T-helper 9 cell (primary cell): ENCODE results near the gene D2HGDH.
"Not testable (repeated sequence)": the region's sequence is repeated elsewhere in the genome, so short reads cannot be mapped to it uniquely, and the experiment has no call there.

ENCODE experiments used
- DNase-seq: peaks from one replicate; pipeline ENCODE4 v3.0.0-alpha.2; 2020

D2HGDH gene

DNA sequence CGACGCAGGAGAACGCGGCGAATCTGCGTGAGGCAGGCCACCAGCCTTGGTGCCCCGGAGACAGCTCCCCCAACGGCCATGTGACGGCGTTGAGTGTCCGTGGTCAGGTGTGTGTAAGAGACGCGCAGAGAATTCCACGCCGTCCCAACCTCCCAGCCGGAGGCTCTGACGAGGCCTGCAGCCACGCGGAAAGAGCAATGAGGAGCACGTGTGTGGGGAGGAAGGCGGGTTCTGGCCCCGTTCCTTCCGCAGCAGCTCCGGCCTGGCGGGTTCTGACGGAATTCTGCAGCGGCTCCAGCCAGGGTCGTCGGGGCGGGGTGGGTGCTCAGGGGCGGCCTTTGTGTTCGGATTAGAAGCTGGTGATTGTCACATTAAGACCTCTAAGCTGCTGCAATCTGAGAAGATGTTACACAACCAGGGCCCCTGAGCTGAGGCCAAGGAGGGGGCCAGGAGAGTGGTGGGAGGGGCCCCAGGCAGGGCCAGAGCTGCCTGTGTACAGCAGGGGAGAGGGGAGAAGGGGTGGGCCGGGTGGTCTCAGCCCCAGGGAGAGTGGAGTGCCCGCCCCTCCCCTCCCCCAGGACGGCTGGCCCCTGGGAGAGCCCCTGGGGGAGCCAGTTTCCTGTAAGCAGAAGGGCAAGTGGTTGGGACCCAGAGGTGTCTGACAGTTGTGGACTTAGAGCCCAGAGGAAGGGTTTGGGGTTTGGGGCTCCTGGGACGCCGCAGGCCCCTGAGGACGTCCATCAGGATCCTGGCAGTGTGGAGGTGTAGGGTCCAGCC lies 37.0 kb downstream of the D2HGDH start:
- no peak for DNase-seq

DNA sequence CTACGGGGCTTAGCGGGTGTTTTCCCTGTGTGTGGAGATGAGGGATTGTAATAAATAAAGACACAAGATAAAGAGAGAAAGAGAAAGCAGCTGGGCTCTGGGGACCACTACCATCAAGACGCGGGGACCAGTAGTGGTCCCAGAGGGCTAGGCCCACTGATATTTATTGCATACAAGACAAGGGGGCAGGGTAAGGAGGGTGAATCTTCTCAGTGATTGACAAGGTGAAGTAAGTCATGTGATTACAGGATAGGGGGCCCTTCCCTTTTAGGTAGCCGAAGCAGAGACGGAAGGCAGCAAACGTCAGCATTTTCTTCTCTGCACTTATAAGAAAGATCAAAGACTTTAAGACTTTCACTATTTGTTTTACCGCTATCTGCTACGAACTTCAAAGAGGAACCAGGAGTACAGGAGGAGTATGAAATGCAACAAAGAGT lies 37.7 kb downstream of the D2HGDH start:
- no peak for DNase-seq

DNA sequence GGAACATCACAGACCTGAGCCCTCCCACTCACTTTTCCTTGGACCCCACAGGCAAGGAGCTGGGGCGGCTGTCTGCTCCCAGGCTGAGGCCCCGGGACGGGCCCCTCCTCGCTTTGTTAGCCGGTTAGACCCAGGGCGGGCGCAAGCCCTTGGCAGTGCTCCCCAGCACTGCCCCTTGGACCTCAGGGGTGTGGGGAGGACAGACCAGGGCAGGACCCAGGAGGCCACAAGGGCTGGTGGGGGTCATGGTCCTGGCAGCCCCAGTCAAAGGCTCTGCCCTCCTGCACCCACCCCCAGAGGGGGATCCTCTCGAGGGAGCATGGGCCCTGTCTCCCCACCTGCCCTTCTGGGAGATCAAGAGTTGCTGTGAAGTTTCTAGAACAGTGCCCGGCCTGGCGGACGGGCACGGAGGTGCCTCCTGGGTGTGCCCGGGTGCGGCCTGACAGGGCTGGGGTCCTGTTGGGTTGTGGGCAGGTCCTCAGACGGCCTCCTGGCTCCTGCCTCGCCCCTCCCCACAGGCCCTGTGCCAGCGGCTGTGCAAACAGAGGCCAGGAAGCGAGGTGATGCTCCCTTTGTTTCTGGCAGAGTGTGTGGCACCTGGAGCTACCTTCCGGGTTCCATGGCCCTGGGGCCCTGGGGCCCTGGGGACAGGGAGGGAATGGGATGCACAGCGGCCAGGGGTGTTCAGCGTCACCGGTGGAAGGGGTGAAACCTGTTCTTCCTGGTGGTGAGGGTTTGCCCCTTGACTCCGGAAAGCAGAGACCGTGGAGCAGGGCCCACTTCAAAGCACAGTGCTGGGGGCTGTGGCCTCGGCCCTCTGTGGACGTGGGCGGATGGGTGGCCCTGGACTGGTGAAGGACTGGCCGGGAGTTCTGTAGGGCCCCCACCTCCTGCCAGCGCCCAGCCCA lies 39.3 kb downstream of the D2HGDH start:
- DNase-seq = no peak

DNA sequence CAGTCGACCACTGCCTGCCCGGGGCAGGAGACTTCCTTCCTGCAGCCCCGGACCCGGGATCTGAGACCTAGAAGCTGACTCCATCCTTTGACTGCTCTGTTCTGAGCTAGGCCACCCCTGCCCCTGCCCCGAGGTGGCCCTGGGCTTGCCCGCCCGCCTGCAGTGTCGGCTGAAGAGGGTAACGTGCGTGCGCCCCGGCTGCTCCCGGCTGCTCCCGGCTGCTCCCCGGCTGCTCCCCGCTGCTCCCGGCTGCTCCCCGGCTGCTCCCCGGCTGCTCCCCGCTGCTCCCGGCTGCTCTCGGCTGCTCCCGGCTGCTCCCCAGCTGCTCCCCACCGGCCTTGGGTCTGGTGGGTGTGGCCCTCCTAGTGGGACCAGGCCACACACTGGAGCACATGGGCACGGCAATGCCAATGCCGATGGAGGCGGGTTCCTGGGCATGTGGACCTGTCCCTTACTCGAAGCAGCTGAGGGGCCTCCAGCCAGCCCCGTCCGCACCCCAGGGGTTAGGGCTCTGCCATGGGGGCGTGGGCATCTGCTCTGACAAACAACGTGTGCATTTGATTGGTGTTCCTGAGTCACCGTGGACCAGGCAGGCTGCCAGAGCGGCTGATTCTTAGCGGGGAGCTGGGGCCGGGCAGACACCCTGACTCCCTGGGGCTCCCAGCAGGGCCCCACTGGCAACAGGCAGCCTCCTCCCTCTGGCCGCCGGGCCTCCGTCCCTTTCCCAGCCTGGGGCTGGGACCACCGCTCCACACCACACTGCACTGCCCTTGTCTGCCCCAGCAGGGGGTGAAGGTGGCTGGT lies 40.2 kb downstream of the D2HGDH start:
- DNase-seq = no peak

DNA sequence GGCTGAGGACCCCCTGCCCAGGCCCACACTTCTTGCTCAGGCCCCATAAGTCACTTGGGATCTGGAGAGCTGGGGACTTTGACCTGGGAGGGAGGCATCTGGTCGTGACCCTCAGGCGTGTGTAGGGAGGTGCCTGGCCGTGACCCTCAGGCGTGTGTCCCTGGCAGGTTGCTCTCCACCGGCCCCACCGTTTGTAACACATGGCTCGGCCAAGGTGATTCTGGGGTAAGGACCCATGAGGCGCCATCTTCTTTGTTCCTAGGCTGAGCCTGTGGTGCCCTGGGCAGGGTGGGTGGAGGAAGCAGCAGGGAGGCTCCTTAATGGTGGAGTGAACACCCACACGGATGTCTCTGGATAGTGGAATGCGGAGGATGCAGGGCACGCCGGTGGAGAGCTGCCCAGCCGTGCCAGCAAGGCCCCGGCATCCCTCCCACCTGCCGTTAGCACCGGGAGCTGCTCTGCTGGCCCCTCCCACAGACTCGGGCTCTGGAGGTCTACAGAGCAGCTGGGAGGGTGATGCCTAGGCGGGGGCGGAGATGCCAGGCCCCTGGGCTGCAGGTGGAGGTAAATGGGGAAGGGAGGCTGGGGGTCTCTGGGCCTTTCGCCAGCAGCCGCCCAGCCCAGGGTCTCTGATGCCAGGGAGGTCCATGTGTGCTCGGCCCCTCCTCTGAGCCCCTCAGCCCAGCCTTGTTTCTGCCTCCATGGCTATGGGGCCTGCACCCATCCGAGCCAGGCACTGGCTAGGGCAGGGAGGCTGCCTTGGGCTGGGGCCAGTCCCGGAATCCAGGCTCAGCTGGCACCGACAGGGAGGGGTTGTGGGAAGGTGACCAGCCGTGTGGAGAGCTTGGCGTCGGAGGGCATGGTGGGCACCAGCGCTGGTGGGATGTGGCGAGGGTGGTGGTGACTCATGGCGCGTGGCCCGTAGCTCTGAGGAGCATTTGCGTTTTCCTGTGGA lies 41.1 kb downstream of the D2HGDH start:
- DNase-seq = no peak

DNA sequence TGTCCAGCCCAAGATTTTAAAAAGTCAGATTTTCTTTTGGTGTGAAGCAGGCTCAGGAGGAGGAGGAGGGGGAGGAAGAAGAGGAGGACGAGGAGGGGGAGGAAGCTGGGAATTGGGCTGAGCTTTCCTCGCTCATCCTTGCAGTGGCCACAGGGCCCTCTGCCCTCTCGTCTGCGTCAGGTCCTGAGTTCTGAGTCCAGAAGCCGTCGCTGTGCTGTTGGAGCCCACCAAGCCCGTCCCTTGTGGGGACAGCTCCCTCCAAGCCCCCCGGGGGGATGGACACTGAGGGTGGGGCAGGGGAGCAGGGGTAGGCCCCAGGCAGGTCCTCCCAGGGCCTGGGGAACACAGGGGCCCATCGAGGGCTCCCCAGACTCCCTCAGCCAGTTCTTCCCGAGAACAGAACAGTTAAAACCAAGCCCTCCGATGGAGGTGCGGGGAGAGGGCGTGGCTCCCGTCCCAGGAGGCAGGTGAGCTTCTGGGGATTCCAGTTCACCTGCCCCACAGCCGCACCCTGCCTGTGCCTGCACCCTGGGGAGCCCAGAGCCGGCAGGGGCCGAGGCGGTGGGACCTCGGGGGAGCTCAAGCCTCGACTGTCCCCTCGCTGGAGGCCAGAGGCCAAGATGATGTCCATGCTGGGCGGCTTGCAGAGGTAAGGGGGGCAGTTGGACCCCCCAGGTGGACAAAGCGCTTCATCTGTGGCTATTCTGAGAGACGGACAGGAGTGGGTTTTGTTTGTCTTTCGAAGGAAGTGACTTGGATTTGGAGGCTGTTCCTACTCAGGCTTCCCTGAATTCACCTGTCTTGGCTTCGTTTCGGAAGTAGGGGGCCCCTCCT lies 42.1 kb downstream of the D2HGDH start, which contains the start of gene GAL3ST2:
TSS of gene GAL3ST2 (plus strand) at position 487 of the 834 bp plus-strand sequence. CDS start at position 621, 134 bp downstream.
- no peak for DNase-seq

DNA sequence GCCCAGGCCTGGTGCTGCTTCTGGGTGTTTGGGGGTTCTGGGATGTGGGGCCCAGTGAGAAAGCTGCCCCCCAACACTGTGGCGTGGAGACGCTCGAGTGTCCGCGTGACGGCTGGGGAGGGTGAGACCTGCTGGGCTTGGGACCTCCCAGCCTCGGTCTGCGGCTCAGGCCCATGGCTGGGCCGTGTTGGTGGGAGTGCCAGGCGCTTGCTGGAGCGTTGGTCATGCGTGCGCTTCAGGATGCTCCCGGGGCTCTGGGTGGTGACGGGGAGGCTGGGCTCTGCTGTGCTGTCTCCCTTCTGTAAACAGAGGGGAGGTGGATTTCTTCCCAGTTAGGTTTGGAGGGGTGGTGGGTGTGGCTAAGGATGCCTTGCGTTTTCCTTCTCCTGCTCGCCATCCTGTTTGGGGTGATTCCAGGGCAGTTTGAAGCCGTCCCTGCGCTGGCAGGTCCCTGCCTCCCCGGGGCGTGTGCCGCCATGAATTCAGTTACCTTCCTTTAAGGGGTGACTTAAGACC lies 42.8 kb downstream of the D2HGDH start:
- no peak for DNase-seq

DNA sequence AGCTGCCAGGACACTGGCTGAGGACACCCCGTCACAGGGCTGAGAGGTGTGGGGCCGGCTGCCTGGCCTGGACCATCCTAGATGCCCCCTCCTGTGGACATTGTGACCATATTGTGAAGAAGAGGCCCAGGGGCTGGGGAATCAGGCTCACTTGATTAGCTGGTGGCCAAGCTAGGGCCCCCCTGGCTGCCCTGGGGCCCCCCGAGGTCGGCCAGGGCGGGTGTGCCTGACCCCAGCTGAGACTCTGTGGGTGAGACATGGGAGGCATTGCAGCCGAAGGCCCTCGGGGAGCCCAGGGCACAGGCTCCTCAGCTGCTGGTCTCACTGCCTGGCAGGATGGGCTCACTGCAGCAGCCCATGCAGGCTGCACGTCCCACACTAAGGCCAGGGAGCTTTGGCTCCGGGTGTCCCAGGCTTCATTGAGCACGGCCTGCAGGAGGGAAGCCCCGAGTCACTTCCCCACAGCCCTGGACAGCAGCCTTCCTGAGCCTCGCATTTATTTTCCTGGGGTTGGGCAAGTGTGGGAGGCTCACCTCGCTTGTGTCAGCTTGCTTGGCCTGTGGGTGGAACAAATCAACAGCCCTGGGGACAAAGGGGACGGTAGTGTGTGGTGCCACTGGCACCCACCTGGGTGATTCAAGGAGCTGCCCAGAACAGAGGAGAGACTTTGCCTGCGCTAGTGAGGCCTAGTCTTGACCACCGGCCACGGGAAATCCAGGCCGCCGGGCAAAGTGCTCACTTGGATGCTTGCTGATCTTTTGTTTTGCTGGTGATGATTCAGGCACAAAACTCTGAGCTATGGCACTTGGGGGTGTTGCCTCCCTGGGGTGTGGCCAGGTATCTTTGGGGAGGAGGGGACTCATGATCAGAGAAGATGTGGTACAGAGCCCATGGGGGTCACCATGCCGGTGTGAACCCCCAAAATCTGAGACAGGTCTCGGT lies 43.5 kb downstream of the D2HGDH start:
- DNase-seq = no peak

DNA sequence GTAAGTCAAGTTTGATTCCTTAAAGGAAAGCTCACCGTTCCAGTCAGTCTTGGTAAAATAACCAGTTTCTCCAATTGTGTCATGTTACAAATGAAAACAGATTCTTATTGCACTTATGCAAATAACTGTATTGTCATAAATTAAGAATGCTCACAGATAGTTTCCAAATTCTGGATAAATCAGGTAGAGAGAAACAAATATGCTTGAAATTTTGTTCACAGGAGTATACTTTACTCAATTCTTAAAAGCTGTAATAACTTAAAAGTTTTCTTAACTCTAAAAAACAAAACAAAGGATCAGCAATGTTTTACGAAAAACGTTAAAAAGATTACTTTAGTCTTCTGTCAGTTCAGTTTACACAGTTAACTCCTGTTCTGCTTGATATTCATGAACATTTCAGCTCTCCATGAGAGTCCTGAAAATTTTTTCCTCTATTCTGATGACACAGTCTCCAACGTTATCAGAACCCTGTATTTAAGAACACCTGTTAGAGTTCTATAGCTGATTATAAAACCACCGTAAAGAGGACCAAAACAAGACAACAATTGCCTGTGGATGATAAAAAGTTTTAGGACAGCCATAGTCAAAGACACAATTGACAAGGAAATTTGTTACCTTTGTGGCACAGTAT lies 46.6 kb downstream of the D2HGDH start:
- no peak for DNase-seq

DNA sequence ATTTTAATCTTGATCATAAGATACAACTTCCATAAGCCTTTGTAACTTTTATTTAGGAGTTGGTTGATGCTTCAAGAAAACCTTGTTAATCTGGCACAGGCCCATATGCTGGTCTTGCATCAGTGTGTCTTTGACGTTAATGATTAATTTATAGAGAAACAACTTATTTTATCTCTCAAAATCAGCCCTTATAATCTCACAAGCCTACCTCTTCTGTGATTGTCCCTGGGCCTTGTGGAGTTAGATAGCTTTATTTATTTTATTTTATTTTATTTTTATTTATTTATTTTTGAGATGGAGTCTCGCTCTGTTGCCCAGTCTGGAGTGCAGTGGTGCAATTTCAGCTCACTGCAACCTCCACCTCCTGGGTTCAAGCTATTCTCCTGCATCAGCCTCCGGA lies 47.6 kb downstream of the D2HGDH start:
- not testable (repeated sequence) for DNase-seq

DNA sequence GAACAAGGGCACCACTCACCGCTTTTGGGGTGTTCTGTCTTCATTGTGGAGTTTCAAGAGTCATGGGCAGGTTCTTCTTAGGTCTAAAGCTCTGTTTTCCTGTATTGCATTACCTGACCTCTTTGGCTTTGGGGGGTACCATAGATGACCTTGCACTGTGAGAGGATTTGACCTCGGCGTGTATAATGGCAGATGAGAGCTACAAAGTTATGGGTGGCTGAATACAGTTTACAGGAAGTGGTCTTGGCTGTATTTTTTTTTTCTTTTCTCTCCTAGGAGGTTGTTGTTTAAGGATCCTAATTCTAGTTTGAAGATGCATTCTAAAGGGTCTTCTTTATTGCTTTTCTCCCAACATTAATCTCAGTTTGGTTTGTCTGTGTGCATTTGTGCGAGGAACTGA lies 53.7 kb downstream of the D2HGDH start:
- DNase-seq = no peak

DNA sequence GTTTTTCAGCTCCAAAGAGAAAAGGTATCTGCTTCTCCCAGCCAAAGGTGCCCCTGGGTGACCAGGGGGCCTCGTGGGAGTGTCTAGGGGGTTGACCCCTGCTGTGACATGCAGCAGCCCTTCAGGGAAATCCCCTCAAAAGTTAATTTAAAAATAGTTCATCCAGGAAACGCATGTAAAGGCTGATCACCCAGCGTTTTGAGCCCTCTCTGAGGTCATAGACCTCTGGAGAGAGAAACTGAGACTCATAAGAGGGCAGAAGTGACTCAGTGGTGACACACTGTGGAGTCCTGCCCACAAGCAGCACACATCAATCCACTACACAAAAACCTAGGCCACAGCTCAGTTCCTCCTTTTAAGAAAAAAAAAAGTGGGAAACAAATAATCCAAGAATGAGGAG lies 54.1 kb downstream of the D2HGDH start:
- no peak for DNase-seq

DNA sequence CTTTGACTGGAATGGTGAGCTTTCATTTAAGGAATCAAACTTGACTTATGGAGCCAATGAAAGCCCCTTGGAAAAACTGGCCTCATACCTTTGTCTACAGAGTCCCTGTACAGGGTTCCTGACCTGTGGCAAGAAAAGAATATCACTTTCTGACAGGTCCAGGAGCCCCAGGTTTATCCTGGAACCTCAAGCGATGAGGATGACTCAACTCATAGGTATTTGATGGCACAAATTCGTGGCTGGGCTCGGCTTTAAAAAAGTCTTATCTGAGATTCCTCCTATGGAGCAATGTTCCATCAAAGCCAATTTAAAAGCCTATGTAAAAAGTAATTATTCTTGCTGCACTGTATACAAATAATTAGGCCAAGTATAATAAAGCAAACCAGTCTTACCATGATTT lies 57.0 kb downstream of the D2HGDH start:
- not testable (repeated sequence) for DNase-seq

DNA sequence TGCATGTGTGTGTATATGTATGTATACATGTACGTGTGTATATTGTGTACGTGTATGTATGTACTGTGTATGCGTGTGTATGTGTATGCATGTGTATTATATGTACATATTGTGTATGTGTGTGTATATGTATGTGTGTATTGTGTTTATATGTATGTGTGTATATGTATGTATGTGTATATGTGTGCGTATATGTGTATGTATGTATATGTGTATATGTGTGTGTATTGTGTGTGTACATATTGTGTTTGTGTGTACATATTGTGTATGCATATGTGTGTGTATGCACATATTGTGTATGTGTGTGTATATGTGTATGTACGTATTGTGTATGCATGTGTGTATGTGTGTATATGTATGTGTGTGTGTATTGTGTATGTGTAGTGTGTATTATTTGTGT lies 59.0 kb downstream of the D2HGDH start:
- DNase-seq = no peak

DNA sequence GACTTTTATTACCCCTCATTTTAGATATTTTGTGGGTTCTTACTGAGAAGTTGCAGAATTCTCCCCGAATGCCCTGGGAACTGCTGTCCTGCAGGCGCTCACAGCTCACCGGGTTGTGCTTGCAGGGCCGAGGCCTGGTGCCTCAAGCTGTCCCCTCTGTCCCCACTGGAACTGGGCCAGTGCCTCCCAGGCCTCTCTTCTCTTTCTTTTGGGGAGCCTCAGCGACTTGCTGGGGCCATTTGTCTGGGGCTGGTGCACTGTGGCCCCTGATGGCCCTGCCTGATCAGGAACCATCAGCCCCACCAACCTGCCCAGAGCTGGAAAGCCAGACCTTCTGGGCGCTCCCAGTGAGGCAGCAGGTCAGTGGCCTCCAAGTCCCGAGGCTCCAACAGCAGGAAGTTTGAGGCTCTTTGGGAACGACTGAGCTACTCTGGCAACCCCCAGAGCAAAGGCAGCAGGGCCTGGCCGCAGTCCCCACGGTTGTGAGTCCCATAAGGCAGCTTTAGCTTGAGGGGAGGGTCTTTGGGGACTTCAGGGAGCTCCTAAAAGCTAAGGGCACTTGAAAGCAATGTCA lies 59.9 kb downstream of the D2HGDH start:
- no peak for DNase-seq

DNA sequence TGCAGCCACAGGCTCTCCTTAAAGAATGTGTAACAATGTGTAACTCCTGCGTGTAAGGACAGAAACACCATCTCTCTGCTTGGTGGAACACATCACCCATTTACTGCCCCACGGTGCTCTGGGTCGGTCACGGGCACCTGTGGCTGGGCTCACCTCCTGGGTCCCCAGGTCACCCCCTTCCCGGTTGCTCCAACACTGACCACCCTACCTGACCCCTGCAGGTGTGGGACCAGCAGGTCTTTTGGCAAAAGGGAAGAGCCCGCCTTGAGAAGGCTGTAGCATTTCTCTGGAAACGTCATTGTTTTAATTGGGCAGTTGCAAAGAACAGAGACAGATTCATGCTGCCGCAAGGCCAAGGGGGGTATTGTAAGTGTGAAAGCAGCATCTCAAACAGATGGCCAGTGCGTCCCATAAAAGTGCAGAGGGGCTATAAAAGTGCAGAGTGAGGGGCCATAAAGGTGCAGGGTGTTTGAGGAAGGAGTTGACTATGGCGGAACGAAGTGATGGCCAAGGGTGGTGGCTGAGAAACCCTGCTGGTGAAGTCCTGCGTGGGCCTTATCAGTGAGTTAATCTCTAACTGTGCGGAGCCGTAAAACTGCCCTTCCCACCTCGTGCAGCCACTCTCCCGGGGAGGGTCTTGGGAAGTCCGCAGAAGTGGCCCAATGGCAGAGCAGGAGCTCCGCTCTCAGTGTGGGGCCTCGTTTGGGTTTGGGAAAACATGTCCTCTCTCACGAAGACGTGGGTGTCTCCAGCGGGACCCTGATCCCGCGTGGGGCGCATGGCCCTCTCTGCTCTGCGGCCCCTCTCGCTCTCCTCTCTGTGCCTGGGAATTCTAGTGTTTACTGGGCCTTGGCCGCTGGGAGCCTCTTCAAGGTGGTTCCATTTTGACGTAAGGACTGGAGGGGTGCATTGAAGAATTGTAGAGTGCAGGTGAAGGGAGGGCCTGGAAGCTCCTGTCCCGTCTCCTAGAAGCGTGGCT lies 60.9 kb downstream of the D2HGDH start:
- no peak for DNase-seq

DNA sequence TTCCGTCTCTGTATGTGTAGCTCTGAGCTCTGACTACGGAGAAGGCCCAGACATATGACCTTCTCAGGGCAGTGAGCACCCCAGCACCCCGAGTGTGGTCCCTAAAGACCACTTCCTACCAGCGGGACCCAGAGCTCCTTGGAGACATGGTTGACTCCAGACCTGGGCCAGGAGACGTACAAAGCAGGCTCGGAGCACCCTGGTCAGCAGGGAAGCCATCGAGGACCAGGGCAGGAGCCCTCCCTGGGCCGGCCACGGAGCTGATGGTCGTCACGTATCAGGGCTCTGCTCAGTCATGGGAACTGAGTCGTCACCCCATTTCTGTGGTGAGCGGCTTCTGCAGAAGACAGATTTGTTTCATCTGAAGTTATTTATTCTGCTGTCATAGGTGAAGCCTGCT lies 61.8 kb downstream of the D2HGDH start:
- DNase-seq = no peak
